Measurements from ENCODE around the gene STAG3. TPM values are rescaled to one million over a fixed set of nuclear protein-coding genes. Genes with fewer than 3 reads are reported as not detected.

The STAG3 gene
- total and polyA plus RNA-seq, 9 of the 15 experiments (the other 6 are each of a cell fraction or from before 2014, with no cell fraction given), result 0.54 to 2.5 (median 1.7) TPM

DNA sequence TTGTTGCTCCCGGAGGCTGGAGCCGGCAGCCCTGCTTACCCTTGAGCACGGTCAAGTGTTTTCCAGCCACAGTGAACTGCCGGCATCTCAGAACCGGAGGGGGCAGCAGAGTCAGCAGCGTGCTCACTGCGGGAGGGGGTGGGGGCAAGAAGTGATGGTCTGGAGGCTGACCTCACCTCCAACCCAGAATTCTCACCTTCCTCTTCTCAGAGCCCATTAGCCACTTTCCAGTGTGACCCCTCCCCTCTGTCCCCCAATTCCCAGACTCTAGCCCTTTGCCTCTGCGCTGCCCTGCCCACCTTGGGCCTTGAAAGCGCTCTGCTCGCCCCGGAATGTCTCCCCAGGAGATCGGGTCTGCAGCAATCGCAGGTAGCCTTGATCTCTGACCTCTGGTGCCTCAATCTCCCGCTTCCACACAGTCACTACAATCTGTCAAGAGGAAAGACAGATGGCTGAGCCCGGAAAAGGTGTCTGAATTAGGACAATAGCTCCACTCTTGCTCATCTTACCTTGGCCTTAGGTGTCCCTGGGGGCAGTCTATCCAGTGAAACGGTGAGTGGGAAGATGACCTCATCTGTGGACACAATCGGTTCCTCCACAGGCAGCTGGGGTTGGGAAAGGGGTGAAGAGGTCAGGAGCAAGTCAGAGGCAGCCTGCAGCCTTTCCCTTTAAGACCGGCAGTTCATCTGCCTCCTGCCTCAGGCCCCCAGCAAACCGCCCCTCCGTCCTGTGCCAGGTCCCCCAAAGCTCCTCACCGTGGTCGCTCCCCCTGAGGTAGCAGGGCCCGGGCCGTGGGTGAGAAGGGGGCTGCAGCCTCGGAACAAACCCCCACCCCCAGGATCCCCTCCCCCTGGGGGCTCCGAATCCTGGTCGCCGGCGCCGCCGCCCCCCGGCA, 20.1 kb upstream of the STAG3 start (continued):
- TF ChIP-seq, protein P1, sequence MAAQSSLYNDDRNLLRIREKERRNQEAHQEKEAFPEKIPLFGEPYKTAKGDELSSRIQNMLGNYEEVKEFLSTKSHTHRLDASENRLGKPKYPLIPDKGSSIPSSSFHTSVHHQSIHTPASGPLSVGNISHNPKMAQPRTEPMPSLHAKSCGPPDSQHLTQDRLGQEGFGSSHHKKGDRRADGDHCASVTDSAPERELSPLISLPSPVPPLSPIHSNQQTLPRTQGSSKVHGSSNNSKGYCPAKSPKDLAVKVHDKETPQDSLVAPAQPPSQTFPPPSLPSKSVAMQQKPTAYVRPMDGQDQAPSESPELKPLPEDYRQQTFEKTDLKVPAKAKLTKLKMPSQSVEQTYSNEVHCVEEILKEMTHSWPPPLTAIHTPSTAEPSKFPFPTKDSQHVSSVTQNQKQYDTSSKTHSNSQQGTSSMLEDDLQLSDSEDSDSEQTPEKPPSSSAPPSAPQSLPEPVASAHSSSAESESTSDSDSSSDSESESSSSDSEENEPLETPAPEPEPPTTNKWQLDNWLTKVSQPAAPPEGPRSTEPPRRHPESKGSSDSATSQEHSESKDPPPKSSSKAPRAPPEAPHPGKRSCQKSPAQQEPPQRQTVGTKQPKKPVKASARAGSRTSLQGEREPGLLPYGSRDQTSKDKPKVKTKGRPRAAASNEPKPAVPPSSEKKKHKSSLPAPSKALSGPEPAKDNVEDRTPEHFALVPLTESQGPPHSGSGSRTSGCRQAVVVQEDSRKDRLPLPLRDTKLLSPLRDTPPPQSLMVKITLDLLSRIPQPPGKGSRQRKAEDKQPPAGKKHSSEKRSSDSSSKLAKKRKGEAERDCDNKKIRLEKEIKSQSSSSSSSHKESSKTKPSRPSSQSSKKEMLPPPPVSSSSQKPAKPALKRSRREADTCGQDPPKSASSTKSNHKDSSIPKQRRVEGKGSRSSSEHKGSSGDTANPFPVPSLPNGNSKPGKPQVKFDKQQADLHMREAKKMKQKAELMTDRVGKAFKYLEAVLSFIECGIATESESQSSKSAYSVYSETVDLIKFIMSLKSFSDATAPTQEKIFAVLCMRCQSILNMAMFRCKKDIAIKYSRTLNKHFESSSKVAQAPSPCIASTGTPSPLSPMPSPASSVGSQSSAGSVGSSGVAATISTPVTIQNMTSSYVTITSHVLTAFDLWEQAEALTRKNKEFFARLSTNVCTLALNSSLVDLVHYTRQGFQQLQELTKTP (IDR thresholded peaks at IDR 0.05; ENCODE audit: low read depth in 1 of 2, partially characterized antibody in 2 of 2), result peak in 1 of 2 experiments; percentile 48
- TF ChIP-seq, protein P2, sequence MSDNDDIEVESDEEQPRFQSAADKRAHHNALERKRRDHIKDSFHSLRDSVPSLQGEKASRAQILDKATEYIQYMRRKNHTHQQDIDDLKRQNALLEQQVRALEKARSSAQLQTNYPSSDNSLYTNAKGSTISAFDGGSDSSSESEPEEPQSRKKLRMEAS (CRISPR knock-in tag; IDR thresholded peaks at IDR 0.05), result peak; percentile 91
- no peak for TF ChIP-seq MYBL2 (IDR thresholded peaks at IDR 0.05; ENCODE audit: low read depth)
- no peak for TF ChIP-seq MYBL2 (CRISPR knock-in tag; IDR thresholded peaks at IDR 0.05; ENCODE audit: borderline replicate concordance)
- TF ChIP-seq, protein P3, sequence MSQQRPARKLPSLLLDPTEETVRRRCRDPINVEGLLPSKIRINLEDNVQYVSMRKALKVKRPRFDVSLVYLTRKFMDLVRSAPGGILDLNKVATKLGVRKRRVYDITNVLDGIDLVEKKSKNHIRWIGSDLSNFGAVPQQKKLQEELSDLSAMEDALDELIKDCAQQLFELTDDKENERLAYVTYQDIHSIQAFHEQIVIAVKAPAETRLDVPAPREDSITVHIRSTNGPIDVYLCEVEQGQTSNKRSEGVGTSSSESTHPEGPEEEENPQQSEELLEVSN (IDR thresholded peaks at IDR 0.05; ENCODE audit: borderline replicate concordance in 1 of 2, extremely low read depth in 1 of 2, insufficient read depth in 1 of 2, insufficient read length in 1 of 2, low read depth in 1 of 2, low read length in 1 of 2, poor library complexity in 1 of 2, severe bottlenecking in 1 of 2), result peak in 1 of 2 experiments; percentile 58
- no peak for TF ChIP-seq ZNF830 (CRISPR knock-in tag; IDR thresholded peaks at IDR 0.05)
- TF ChIP-seq, protein P4, sequence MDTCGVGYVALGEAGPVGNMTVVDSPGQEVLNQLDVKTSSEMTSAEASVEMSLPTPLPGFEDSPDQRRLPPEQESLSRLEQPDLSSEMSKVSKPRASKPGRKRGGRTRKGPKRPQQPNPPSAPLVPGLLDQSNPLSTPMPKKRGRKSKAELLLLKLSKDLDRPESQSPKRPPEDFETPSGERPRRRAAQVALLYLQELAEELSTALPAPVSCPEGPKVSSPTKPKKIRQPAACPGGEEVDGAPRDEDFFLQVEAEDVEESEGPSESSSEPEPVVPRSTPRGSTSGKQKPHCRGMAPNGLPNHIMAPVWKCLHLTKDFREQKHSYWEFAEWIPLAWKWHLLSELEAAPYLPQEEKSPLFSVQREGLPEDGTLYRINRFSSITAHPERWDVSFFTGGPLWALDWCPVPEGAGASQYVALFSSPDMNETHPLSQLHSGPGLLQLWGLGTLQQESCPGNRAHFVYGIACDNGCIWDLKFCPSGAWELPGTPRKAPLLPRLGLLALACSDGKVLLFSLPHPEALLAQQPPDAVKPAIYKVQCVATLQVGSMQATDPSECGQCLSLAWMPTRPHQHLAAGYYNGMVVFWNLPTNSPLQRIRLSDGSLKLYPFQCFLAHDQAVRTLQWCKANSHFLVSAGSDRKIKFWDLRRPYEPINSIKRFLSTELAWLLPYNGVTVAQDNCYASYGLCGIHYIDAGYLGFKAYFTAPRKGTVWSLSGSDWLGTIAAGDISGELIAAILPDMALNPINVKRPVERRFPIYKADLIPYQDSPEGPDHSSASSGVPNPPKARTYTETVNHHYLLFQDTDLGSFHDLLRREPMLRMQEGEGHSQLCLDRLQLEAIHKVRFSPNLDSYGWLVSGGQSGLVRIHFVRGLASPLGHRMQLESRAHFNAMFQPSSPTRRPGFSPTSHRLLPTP (IDR thresholded peaks at IDR 0.05; ENCODE audit: borderline replicate concordance, extremely low read depth, insufficient read length), result no peak
- no peak for TF ChIP-seq SMC3 (conservative IDR thresholded peaks at IDR 0.05; ENCODE audit: insufficient read depth, low read depth, low read length)
- peak; percentile 32; the same call in 1 of the 2 replicates for TF ChIP-seq MTA3 (IDR thresholded peaks at IDR 0.05; ENCODE audit: borderline replicate concordance)
- TF ChIP-seq, protein P5, sequence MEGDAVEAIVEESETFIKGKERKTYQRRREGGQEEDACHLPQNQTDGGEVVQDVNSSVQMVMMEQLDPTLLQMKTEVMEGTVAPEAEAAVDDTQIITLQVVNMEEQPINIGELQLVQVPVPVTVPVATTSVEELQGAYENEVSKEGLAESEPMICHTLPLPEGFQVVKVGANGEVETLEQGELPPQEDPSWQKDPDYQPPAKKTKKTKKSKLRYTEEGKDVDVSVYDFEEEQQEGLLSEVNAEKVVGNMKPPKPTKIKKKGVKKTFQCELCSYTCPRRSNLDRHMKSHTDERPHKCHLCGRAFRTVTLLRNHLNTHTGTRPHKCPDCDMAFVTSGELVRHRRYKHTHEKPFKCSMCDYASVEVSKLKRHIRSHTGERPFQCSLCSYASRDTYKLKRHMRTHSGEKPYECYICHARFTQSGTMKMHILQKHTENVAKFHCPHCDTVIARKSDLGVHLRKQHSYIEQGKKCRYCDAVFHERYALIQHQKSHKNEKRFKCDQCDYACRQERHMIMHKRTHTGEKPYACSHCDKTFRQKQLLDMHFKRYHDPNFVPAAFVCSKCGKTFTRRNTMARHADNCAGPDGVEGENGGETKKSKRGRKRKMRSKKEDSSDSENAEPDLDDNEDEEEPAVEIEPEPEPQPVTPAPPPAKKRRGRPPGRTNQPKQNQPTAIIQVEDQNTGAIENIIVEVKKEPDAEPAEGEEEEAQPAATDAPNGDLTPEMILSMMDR (IDR thresholded peaks at IDR 0.05 in 2 of 3, conservative IDR thresholded peaks at IDR 0.05 in 1 of 3; ENCODE audit: insufficient read depth in 2 of 3, low read depth in 1 of 3, low read length in 3 of 3), result peak; percentile 66 to 81 (median 66)
- 0 out of 2 replicates have a peak, but pooled peaks have one; percentile 28 for TF ChIP-seq ZNF217 (CRISPR knock-in tag; IDR thresholded peaks at IDR 0.05)
- TF ChIP-seq ZNF174 (CRISPR knock-in tag; IDR thresholded peaks at IDR 0.05), result no peak
- peak; percentile 40; the same call in 1 of the 2 replicates for TF ChIP-seq TOE1 (IDR thresholded peaks at IDR 0.05; ENCODE audit: borderline replicate concordance)
- TF ChIP-seq TOE1 (CRISPR knock-in tag; IDR thresholded peaks at IDR 0.05; ENCODE audit: borderline replicate concordance, low read depth), result no peak

Data from K562 (cell line).